ENCODE data around the gene SDF4.

SDF4 gene

GRCh38 chr1:1225913-1226312 is 5.9 kb downstream of the SDF4 start:
- CTCF ChIA-PET: interaction anchor here (1.8 kb wide), 1 partner anchor 103 kb away, joined by 5 read pairs; no protein-coding TSS in a partner anchor
- POLR2A ChIA-PET: interaction anchor here (1.2 kb wide), 1 partner anchor 11 kb away, joined by 4 read pairs; no protein-coding TSS in a partner anchor
- Histone ChIP-seq H3K9me3 (ENCODE audit: control insufficient read depth, insufficient read depth, low read depth, low read length) (no peaks in the 10 kb centered on the region), H3K4me3 (ENCODE audit: low read depth, low read length) (no peak overlapping the region), H3K36me3 (ENCODE audit: control insufficient read depth in 2 of 2, insufficient read depth in 1 of 2, low read length in 2 of 2) (peaks cover 4 to 90% of the 10 kb centered on the region in 2 experiments; a peak in 2 of 3 replicates), H3K4me1 (ENCODE audit: control insufficient read depth, insufficient read depth, low read length) (no peaks in the 10 kb centered on the region), H3K27ac (ENCODE audit: extremely low read depth, low read depth, low read length) (no peak overlapping the region)
- TF ChIP-seq IKZF3 (tag by site-specific recombination; IDR thresholded peaks at IDR 0.05): no peak
- no peak for TF ChIP-seq ZBTB20 (tag by site-specific recombination; IDR thresholded peaks at IDR 0.05)
- TF ChIP-seq ZNF473 (tag by site-specific recombination; IDR thresholded peaks at IDR 0.05): no peak
- no peak for TF ChIP-seq ZNF10 (tag by site-specific recombination; IDR thresholded peaks at IDR 0.05)
- no peak for TF ChIP-seq ZEB2 (tag by site-specific recombination; IDR thresholded peaks at IDR 0.05)
- no peak for TF ChIP-seq GLI4 (tag by site-specific recombination; IDR thresholded peaks at IDR 0.05)
- TF ChIP-seq ZNF645 (tag by site-specific recombination; IDR thresholded peaks at IDR 0.05): no peak
- TF ChIP-seq, protein P1, sequence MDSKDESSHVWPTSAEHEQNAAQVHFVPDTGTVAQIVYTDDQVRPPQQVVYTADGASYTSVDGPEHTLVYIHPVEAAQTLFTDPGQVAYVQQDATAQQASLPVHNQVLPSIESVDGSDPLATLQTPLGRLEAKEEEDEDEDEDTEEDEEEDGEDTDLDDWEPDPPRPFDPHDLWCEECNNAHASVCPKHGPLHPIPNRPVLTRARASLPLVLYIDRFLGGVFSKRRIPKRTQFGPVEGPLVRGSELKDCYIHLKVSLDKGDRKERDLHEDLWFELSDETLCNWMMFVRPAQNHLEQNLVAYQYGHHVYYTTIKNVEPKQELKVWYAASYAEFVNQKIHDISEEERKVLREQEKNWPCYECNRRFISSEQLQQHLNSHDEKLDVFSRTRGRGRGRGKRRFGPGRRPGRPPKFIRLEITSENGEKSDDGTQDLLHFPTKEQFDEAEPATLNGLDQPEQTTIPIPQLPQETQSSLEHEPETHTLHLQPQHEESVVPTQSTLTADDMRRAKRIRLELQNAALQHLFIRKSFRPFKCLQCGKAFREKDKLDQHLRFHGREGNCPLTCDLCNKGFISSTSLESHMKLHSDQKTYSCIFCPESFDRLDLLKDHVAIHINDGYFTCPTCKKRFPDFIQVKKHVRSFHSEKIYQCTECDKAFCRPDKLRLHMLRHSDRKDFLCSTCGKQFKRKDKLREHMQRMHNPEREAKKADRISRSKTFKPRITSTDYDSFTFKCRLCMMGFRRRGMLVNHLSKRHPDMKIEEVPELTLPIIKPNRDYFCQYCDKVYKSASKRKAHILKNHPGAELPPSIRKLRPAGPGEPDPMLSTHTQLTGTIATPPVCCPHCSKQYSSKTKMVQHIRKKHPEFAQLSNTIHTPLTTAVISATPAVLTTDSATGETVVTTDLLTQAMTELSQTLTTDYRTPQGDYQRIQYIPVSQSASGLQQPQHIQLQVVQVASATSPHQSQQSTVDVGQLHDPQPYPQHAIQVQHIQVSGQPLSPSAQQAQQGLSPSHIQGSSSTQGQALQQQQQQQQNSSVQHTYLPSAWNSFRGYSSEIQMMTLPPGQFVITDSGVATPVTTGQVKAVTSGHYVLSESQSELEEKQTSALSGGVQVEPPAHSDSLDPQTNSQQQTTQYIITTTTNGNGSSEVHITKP (tag by site-specific recombination; IDR thresholded peaks at IDR 0.05): no peak
- no peak for TF ChIP-seq SP2 (tag by site-specific recombination; IDR thresholded peaks at IDR 0.05)
- no peak for TF ChIP-seq ZNF148 (tag by site-specific recombination; IDR thresholded peaks at IDR 0.05; ENCODE audit: borderline replicate concordance)
- TF ChIP-seq KLF7 (tag by site-specific recombination; IDR thresholded peaks at IDR 0.05; ENCODE audit: borderline replicate concordance): no peak
- no peak for TF ChIP-seq ZNF48 (tag by site-specific recombination; IDR thresholded peaks at IDR 0.05)
- TF ChIP-seq ZNF596 (tag by site-specific recombination; IDR thresholded peaks at IDR 0.05): no peak
- no peak for TF ChIP-seq ZSCAN18 (tag by site-specific recombination; IDR thresholded peaks at IDR 0.05)
- TF ChIP-seq EGR2 (tag by site-specific recombination; IDR thresholded peaks at IDR 0.05; ENCODE audit: low read depth): no peak
- no peak for TF ChIP-seq ZNF175 (tag by site-specific recombination; IDR thresholded peaks at IDR 0.05)
- no peak for TF ChIP-seq HIC1 (tag by site-specific recombination; IDR thresholded peaks at IDR 0.05)
- no peak for TF ChIP-seq ZNF23 (tag by site-specific recombination; IDR thresholded peaks at IDR 0.05; ENCODE audit: borderline replicate concordance)
- TF ChIP-seq ZNF155 (tag by site-specific recombination; IDR thresholded peaks at IDR 0.05): no peak
